K562 (cell line): ENCODE measurements around the gene LRRC39. TPM values are rescaled to one million over a fixed set of nuclear protein-coding genes. Genes with fewer than 3 reads are reported as not detected.
A peak's percentile ranks its signal among the peaks of the same experiment; 100 is the strongest.

Source experiments
- ATAC-seq: fragments of 200-7000 bp; cut with Tn5 transposase; 3 replicates; pipeline ENCODE4 v1.9.1; 2020; ENCODE audit warnings: moderate library complexity
- BruUV-seq: library from RNA; stranded (reverse); fragments of 400-500 nt; replicated peaks from 2 replicates; lab custom pipeline; 2021; lab: Mats Ljungman, UMichigan
- CTCF ChIA-PET: fragments of 300-600 bp; formaldehyde crosslinking; extraction: SDS; loops from one replicate; lab custom pipeline; 2021; ENCODE audit warnings: low intra/inter-chr PET ratio; lab: Yijun Ruan, JAX
- POLR2A ChIA-PET: fragments of 300-600, 350-650 bp; sonication (Branson Sonifier 250); formaldehyde crosslinking; extraction: SDS; loops from one replicate; lab custom pipeline; 2021; ENCODE audit warnings: antibody characterized with exemption, inconsistent platforms; lab: Yijun Ruan, JAX
- DNase-seq, 4 experiments: peaks; one replicate each; pipeline versions ENCODE4 v3.0.0 to v3.0.0-alpha.2; 2011 to 2018; ENCODE audit warnings: low spot score in 3 of 4, mixed read lengths in 3 of 4; ENCODE audit errors: extremely low read depth in 1 of 4
- FAIRE-seq: peaks from 2 replicates; lab custom pipeline; 2011; peaks lifted over from hg19 to GRCh38; lab: Jason Lieb, UNC
- H2AFZ ChIP-seq: 2 replicates; pipeline ENCODE4 v1.6.0; 2011; ENCODE audit warnings: low read depth, low read length, control low read depth, inconsistent platforms
- H3K27ac ChIP-seq: fragments of 200-600 bp; 3 replicates; pipeline ENCODE4 v1.8.0; 2011; ENCODE audit warnings: low read depth, mild to moderate bottlenecking, control low read depth, inconsistent platforms, low read length, moderate library complexity, mixed read lengths; ENCODE audit errors: extremely low read depth
- H3K27me3 ChIP-seq, 2 experiments: fragments of 300-600 bp in 1 of 2; 2 replicates in 1 of 2; 3 replicates in 1 of 2; pipeline versions ENCODE4 v1.6.0 to v1.8.0; 2011; ENCODE audit warnings: inconsistent platforms in 2 of 2, low read length in 2 of 2, mild to moderate bottlenecking in 1 of 2, mixed read lengths in 1 of 2, moderate library complexity in 1 of 2; ENCODE audit not compliant: control insufficient read depth in 2 of 2, insufficient read depth in 2 of 2
- H3K36me3 ChIP-seq: fragments of 300-600 bp; 3 replicates; pipeline ENCODE4 v1.8.0; 2011; ENCODE audit warnings: mild to moderate bottlenecking, low read length, inconsistent platforms; ENCODE audit not compliant: control insufficient read depth, insufficient read depth
- H3K4me1 ChIP-seq, 2 experiments: fragments of 200-600 bp in 1 of 2; replicated peaks in 1 of 2; 2 replicates in 1 of 2; 3 replicates in 1 of 2; pipeline versions ENCODE4 v1.5.1 to v1.8.0; 2011; ENCODE audit warnings: inconsistent platforms in 2 of 2, low read length in 2 of 2, mild to moderate bottlenecking in 1 of 2, mixed read lengths in 1 of 2, moderate library complexity in 1 of 2; ENCODE audit not compliant: control insufficient read depth in 2 of 2, insufficient read depth in 2 of 2
- H3K4me2 ChIP-seq: 2 replicates; pipeline ENCODE4 v1.6.1; 2011; ENCODE audit warnings: low read length, control low read depth, inconsistent platforms, mixed read lengths; ENCODE audit not compliant: insufficient read depth
- H3K4me3 ChIP-seq: fragments of 200-600 bp; sonication (generic), shearing (Covaris generic); 2 replicates; pipeline ENCODE4 v1.5.1; 2016; ENCODE audit warnings: control low read depth, inconsistent platforms
- H3K79me2 ChIP-seq: fragments of 200-600 bp; 3 replicates; pipeline ENCODE4 v1.8.0; 2011; ENCODE audit warnings: low read length, inconsistent platforms; ENCODE audit not compliant: control insufficient read depth, insufficient read depth
- H3K9ac ChIP-seq, 2 experiments: 2 replicates each; pipeline versions ENCODE4 v1.6.0 to v1.6.1; 2011; ENCODE audit warnings: low read depth in 2 of 2, low read length in 2 of 2, control low read depth in 1 of 2, inconsistent platforms in 1 of 2, mild to moderate bottlenecking in 1 of 2, mixed read lengths in 1 of 2; ENCODE audit not compliant: insufficient read depth in 1 of 2
- H3K9me1 ChIP-seq: one replicate; pipeline ENCODE4 v1.6.0; 2011; ENCODE audit warnings: inconsistent platforms, mild to moderate bottlenecking, low read length, moderate library complexity; ENCODE audit not compliant: control insufficient read depth, insufficient read depth
- H3K9me3 ChIP-seq: replicated peaks from 2 replicates; pipeline ENCODE4 v1.5.1; 2011; ENCODE audit warnings: low read depth, low read length, inconsistent platforms; ENCODE audit not compliant: control insufficient read depth, insufficient read depth
- H4K20me1 ChIP-seq: replicated peaks from 2 replicates; pipeline ENCODE4 v1.6.1; 2011; ENCODE audit warnings: low read length, inconsistent platforms, mixed read lengths; ENCODE audit not compliant: control insufficient read depth, insufficient read depth
- C11orf30 ChIP-seq: fragments of 450-650 bp; IDR thresholded peaks from 2 replicates; pipeline ENCODE4 v1.6.1; 2016; ENCODE audit warnings: low read depth, mild to moderate bottlenecking
- COPS2 ChIP-seq: fragments of 450-650 bp; conservative IDR thresholded peaks from 2 replicates; pipeline ENCODE4 v1.6.1; 2016; ENCODE audit warnings: mild to moderate bottlenecking, moderate library complexity
- KDM4B ChIP-seq, 2 experiments: fragments of 450-650 bp in 1 of 2; sonication (generic) in 1 of 2; IDR thresholded peaks; 2 replicates each; pipeline ENCODE4 v1.6.1; 2016 to 2017; ENCODE audit warnings: borderline replicate concordance in 2 of 2, antibody characterized with exemption in 1 of 2, low read depth in 1 of 2, mild to moderate bottlenecking in 1 of 2
- MAFF ChIP-seq: IDR thresholded peaks from 2 replicates; pipeline ENCODE4 v1.6.1; 2012; ENCODE audit warnings: low read length, improper control_type of control experiment
- MAFG ChIP-seq: fragments of 450-650 bp; conservative IDR thresholded peaks from 2 replicates; pipeline ENCODE4 v1.6.1; 2016; ENCODE audit warnings: missing genetic modification characterization, missing compliant biosample characterization
- MAFK ChIP-seq: IDR thresholded peaks from 2 replicates; pipeline ENCODE4 v1.6.1; 2011; ENCODE audit warnings: low read length, improper control_type of control experiment
- RBM39 ChIP-seq: fragments of 200-400 bp; formaldehyde crosslinking; optimal IDR thresholded peaks from 2 replicates; pipeline ENCODE3; 2018; ENCODE audit warnings: low read depth, low read length
- SIRT6 ChIP-seq: IDR thresholded peaks from one replicate; pipeline ENCODE4 v1.6.1; 2012; ENCODE audit warnings: low read depth, mild to moderate bottlenecking, control low read depth, inconsistent platforms, low read length, moderate library complexity
- ZNF316 ChIP-seq: fragments of 450-650 bp; IDR thresholded peaks from 2 replicates; pipeline ENCODE4 v1.6.1; 2016
- WGBS: fragments of 100-300 bp; shearing (Covaris generic); methylation state at CpG from one replicate; pipeline ENCODE4 v1.1.6; 2016; ENCODE audit warnings: low coverage, mixed read lengths; ENCODE audit not compliant: insufficient coverage; ENCODE audit errors: missing lambda C conversion rate; 5-methylcytosine and 5-hydroxymethylcytosine counted together
- in situ Hi-C: fragments of 300-500 bp; cut with MboI; formaldehyde crosslinking; loops from 4 replicates; pipeline ENCODE4 v1.15.0; 2018; ENCODE audit warnings: inconsistent platforms, mixed read lengths
- intact Hi-C: fragments of 100-400 bp; cut with micrococcal nuclease; formaldehyde crosslinking; loops from 2 replicates; pipeline ENCODE4 v1.14.2; 2022
- polyA plus RNA-seq, 8 experiments: library from polyadenylated mRNA; depleted of rRNA in 4 of 8; stranded (reverse) in 5 of 8; unstranded in 3 of 8; fragments of >200 nt; fragmentation: Nextera tagmentation in 2 of 8; fragmentation: Illumina TruSeq in 1 of 8; extraction: Ambion mirVana in 2 of 8; extraction: Trizol in 1 of 8; gene quantifications; 2 replicates each; pipeline versions ENCODE4 v1.2.1 to v1.2.3, GENCODE V29; 2011 to 2014; ENCODE audit warnings: inconsistent platforms in 1 of 8, missing spikeins in 1 of 8
- total RNA-seq, 7 experiments: library from RNA; depleted of rRNA in 6 of 7; stranded (reverse); fragments of >200 nt in 6 of 7; fragmentation: Illumina TruSeq in 2 of 7; extraction: Trizol in 2 of 7; gene quantifications; 2 replicates each; pipeline versions ENCODE4 v1.2.1 to v1.2.3, GENCODE V29; 2011 to 2021; ENCODE audit warnings: low replicate concordance in 1 of 7
- TF ChIP-seq, protein P1 (sequence below): sonication (generic); formaldehyde crosslinking; IDR thresholded peaks from 2 replicates; pipeline ENCODE4 v1.8.0; 2022; ENCODE audit warnings: mild to moderate bottlenecking, missing genetic modification reagents

Gene LRRC39
- total and polyA plus RNA-seq, 9 of the 15 experiments (the other 6 are each of a cell fraction or from before 2014, with no cell fraction given): 1.00 to 3.1 (median 1.3) TPM

DNA sequence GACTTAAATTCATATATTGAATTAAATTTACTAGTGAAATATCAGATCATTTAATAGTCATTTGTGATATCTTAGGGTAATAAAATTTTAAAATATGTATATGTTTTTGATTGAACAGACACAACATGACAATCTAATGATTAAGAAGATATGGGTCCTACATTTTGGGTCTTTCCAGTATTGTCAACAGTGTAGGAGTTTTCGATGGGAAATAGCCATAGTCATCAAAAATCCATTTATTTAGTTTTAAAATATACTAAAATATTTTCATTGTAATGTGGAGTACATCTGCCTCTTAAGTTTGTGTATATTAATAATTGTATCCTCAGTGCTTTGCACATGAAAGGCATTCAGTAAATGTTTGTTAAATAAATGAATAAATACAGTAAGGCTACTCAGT is 31.1 kb downstream of the LRRC39 start:
- peaks cover 0 to 8% of the 10 kb centered on the region in 2 experiments; a peak in 2 of 5 replicates for H3K4me1 ChIP-seq
- no peak for DNase-seq
- in situ Hi-C loops: no loop called here
- ChIA-PET POLR2A (no interaction called here), CTCF (no interaction called here)
- H3K79me2 ChIP-seq: no peaks in the 10 kb centered on the region
- no peaks in the 10 kb centered on the region for H3K9me1 ChIP-seq
- WGBS: 95% methylated on average over 1 of the region's 1 CpG
- no TSS peak for BruUV-seq
- H3K36me3 ChIP-seq: peaks cover 76% of the 10 kb centered on the region
- H3K4me2 ChIP-seq: no peak overlapping the region
- intact Hi-C loops: no loop called here
- no peaks in the 10 kb centered on the region for H4K20me1 ChIP-seq
- no peaks in the 10 kb centered on the region for H3K9me3 ChIP-seq
- H3K27ac ChIP-seq: no peak overlapping the region
- TF ChIP-seq MAFG (tag): 0 out of 2 replicates have a peak, but pooled peaks have one; percentile 28
- TF ChIP-seq KDM4B (IDR thresholded peaks at IDR 0.05; ENCODE audit: borderline replicate concordance in 2 of 2, low read depth in 1 of 2): no peak
- TF ChIP-seq C11orf30: peak; percentile 54; the same call in 1 of the 2 replicates
- no peak for TF ChIP-seq COPS2
- 0 out of 2 replicates have a peak, but pooled peaks have one; percentile 22 for TF ChIP-seq MAFF
- peak; percentile 75 for TF ChIP-seq ZNF316
- TF ChIP-seq MAFK: peak; percentile 13; the same call in 1 of the 2 replicates
- TF ChIP-seq, protein P1, sequence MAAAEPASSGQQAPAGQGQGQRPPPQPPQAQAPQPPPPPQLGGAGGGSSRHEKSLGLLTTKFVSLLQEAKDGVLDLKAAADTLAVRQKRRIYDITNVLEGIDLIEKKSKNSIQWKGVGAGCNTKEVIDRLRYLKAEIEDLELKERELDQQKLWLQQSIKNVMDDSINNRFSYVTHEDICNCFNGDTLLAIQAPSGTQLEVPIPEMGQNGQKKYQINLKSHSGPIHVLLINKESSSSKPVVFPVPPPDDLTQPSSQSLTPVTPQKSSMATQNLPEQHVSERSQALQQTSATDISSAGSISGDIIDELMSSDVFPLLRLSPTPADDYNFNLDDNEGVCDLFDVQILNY (CRISPR knock-in tag): no peak
- no peak for TF ChIP-seq SIRT6
- no peak for TF ChIP-seq RBM39
- no peak overlapping the region for H3K9ac ChIP-seq
- no peaks in the 10 kb centered on the region for H3K27me3 ChIP-seq
- no peak overlapping the region for H3K4me3 ChIP-seq
- no peak for ATAC-seq
- FAIRE-seq: no peak
- no peak overlapping the region for H2AFZ ChIP-seq
